ENCODE data around the gene GAMT. TPM values are rescaled to one million over a fixed set of nuclear protein-coding genes. Genes with fewer than 3 reads are reported as not detected.

The GAMT gene
- total RNA-seq, 1 donor from 2014 or later = 7.8 TPM

DNA sequence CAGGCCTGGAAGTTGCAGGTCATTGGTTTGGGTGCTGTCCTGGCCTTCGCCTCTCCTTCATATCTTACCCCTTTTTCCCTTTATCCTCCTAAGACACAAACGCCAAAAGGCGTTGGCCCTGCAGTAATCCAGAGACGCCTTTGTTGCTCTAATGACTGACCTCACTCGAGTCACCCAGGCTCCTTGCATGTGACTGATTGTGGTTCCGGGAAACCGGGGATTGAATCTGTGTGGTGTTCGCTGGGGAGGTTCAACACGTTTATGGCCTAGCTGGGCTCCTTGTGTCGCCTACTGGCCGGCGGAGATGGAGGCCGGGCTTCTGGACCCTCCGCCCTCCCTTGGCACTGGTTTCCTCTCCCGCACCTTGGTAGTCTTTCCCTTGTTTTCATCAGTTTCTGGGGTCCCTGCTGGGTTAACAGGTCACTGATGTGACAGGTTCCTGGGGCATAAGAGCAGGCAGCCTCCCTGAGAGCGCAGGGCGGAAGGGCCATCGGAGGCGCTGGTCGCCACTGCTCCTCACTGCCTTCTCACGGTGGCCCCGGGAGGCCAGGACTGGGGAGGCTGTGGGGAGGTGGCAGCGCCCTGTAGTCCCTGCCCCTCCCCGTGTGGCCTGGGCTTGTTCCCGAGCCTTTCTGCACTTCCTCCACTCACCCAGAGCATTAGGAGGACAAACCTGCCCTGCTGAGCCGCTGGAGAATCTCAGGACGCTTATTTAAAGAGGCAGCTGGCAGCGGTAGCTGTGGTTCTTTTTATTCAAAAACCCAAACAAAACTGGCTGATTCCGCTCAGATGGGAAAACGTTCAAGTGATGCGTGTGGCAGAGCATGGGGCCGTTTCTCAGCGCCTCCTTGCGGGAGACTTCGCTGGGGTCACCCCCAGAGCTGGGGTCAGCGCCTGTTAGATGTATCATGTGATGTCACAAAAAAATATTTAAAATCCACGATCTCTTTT is 35.7 kb downstream of the GAMT start:
- Histone ChIP-seq H3K4me1 (peaks cover 33% of the 10 kb centered on the region), H3K4me3 (no peak overlapping the region), H3K36me3 (peaks cover 86% of the 10 kb centered on the region), H3K9me3 (no peaks in the 10 kb centered on the region), H3K27ac (no peak overlapping the region), H3K27me3 (ENCODE audit: low read depth) (no peaks in the 10 kb centered on the region)
- TF ChIP-seq, protein P1, sequence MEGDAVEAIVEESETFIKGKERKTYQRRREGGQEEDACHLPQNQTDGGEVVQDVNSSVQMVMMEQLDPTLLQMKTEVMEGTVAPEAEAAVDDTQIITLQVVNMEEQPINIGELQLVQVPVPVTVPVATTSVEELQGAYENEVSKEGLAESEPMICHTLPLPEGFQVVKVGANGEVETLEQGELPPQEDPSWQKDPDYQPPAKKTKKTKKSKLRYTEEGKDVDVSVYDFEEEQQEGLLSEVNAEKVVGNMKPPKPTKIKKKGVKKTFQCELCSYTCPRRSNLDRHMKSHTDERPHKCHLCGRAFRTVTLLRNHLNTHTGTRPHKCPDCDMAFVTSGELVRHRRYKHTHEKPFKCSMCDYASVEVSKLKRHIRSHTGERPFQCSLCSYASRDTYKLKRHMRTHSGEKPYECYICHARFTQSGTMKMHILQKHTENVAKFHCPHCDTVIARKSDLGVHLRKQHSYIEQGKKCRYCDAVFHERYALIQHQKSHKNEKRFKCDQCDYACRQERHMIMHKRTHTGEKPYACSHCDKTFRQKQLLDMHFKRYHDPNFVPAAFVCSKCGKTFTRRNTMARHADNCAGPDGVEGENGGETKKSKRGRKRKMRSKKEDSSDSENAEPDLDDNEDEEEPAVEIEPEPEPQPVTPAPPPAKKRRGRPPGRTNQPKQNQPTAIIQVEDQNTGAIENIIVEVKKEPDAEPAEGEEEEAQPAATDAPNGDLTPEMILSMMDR (IDR thresholded peaks at IDR 0.05) = no peak
- no peak for ATAC-seq
- intact Hi-C loops (cut with DNase I) = no loop called here
- DNase-seq = no peak

DNA sequence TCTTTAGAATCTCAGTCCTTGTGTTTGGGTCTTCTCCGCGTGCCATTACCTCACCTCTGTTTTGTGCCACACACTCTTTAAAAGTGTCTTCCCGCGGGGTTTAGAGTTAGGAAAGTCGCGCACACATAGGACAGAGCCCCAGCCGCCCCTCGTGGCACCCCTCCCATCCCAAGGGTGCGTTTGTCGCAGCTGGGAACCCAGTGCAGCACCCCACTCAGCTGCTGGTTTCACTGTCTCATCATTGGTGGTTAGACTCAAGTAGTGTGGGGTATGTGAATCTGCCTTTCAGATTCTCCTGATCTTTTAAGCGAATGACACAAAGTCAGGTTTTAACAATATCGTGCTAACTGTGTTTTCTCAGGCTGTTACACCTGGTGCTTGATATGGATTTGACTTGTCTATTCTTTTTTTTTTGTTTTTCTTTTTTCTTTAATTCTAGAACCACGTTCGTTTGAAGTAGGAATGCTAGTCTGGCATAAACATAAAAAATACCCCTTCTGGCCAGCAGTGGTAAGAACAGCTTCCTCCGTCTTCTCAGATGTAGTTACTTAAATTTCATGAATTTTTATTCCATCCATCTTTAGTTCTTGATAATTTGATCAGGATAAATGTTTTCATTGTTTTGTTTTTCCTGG is 37.2 kb downstream of the GAMT start:
- TF ChIP-seq, protein P1 (IDR thresholded peaks at IDR 0.05) = no peak
- no peak overlapping the region for H3K27ac ChIP-seq
- intact Hi-C loops (cut with DNase I) = no loop called here
- no peak overlapping the region for H3K4me3 ChIP-seq
- H3K27me3 ChIP-seq (ENCODE audit: low read depth) = no peaks in the 10 kb centered on the region
- H3K36me3 ChIP-seq = peaks cover 86% of the 10 kb centered on the region
- H3K4me1 ChIP-seq = peaks cover 37% of the 10 kb centered on the region
- no peaks in the 10 kb centered on the region for H3K9me3 ChIP-seq
- DNase-seq (no peak), ATAC-seq (no peak)

DNA sequence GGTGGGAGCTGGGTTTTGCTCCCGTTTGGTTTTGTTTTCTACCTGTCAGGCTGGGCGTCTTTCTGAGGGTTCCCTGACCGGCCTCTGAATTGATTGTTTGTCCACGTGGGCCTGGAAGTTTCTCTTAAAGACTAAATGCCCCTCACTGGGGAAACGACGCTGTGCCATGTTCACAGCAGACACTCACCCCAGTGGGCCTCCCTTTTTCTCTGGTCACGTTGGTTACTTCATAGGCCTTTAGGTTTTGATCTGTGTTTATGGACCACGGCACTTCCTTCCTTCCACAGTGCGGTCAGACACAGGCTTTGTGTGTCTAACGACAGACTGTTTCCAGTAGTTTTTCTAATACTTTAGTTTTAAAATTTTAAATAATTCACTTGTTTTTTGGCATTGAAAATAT is 37.7 kb downstream of the GAMT start:
- no peak for ATAC-seq
- H3K27me3 ChIP-seq (ENCODE audit: low read depth) = no peaks in the 10 kb centered on the region

DNA sequence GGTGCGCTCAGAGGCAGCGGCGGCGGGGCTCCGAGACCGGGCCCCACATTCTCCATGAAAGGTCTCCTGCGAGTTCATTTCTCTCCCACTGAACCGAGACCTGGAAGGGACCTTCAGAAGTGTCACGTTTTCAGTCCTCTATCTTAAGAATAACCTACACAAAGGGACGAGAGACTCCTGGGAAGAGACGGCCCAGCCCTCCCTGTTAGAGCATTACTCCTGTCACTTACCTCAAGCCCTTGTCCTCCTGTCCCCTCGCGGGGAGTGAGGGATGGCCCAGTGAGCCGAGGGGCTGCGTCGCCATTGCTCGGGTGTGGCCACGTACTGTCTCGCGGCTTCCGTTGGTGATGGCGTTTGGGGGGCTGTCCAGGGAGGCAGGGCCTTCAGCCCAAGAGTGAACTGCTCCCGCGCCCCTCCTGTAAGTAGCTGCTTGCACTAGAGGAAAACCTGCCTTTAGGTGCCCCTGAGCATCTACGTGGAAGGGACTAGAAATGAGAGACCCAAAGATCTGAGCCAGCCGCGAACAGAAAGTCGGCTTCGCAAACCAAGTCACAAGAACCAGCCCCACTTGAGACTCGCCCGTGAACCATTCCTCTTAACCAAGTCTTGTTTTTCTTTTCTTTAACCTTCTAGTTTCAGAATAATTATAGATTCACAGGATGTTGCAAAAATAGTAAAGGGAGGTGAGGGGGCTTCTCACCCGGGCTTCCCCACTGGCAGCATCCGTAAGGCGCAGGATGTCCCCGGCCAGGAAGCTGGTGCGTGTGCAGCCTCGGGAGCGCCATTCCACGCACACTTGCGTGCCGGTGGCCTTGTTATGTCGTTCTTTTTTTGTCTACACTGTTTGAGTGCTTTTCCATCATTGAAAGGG is 38.7 kb downstream of the GAMT start:
- Histone ChIP-seq H3K9me3 (no peaks in the 10 kb centered on the region), H3K27ac (no peak overlapping the region), H3K4me3 (no peak overlapping the region), H3K4me1 (peaks cover 33% of the 10 kb centered on the region), H3K27me3 (ENCODE audit: low read depth) (no peaks in the 10 kb centered on the region), H3K36me3 (peaks cover 87% of the 10 kb centered on the region)
- ATAC-seq (no peak), DNase-seq (no peak)
- intact Hi-C loops (cut with DNase I) = no loop called here
- TF ChIP-seq, protein P1 (IDR thresholded peaks at IDR 0.05) = no peak

More for the DNA sequence above, 37.7 kb downstream of the GAMT start:
- Histone ChIP-seq H3K27ac (no peak overlapping the region), H3K36me3 (peaks cover 87% of the 10 kb centered on the region), H3K9me3 (no peaks in the 10 kb centered on the region), H3K4me3 (no peak overlapping the region), H3K4me1 (peaks cover 37% of the 10 kb centered on the region)
- TF ChIP-seq, protein P1 (IDR thresholded peaks at IDR 0.05) = no peak
- no peak for DNase-seq
- intact Hi-C loops (cut with DNase I) = no loop called here

Measured in lower lobe of right lung (tissue), 2 donors.